ENCODE measurements around the gene CCDC70.

The CCDC70 gene

DNA sequence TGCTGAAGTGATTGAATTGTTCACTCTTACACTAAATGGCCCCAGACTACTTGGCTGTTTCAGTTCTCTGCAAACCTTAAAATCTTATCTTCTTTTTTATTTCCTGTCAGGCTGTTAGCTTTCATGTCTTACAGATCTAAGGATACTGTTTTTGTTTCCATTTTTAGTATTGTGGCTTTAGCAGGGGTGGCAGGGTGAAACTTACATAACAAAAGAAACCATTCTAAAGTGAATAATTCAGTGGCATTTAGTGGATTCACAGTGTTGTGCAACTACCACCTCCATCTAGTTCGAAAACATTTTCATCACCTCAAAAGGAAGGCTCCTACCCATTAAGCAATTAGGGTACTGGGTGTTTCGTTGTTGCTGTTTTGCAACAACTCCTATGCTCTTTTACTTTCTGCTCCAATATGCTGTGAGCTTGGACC lies 36.6 kb upstream of the CCDC70 start:
- DNase-seq (ENCODE audit: extremely low read depth, low read depth) = no peak
- TF ChIP-seq, protein P1, sequence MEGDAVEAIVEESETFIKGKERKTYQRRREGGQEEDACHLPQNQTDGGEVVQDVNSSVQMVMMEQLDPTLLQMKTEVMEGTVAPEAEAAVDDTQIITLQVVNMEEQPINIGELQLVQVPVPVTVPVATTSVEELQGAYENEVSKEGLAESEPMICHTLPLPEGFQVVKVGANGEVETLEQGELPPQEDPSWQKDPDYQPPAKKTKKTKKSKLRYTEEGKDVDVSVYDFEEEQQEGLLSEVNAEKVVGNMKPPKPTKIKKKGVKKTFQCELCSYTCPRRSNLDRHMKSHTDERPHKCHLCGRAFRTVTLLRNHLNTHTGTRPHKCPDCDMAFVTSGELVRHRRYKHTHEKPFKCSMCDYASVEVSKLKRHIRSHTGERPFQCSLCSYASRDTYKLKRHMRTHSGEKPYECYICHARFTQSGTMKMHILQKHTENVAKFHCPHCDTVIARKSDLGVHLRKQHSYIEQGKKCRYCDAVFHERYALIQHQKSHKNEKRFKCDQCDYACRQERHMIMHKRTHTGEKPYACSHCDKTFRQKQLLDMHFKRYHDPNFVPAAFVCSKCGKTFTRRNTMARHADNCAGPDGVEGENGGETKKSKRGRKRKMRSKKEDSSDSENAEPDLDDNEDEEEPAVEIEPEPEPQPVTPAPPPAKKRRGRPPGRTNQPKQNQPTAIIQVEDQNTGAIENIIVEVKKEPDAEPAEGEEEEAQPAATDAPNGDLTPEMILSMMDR (IDR thresholded peaks at IDR 0.05; ENCODE audit: low read depth, low read length) = no peak

DNA sequence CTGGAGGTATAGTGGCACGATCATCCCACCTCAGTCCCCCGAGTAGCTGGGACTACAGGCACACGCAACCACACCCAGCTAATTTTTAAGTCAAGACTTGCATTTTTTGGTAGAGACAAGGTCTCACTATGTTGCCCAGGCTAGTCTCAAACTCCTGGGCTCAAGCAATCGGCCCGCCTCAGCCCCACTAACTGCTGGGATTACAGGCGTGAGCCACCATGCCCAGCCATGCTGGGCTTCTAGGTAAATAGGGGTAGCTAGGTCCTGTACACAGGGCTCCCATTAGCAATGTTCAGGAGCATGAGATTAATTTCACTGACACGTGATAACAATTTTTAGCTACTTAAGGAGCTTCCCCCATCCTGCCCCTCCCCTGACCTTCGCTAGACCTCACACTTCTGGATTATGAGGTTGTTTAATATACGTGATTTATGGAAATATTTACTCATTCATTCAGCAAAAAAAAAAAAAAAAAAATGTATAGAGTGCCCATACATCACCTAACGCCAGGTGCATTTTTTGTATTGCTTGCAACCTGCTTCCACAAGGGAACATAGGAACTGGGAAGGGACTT lies 36.0 kb upstream of the CCDC70 start:
- TF ChIP-seq, protein P1 (IDR thresholded peaks at IDR 0.05; ENCODE audit: low read depth, low read length) = no peak
- no peak for DNase-seq (ENCODE audit: extremely low read depth, low read depth)

DNA sequence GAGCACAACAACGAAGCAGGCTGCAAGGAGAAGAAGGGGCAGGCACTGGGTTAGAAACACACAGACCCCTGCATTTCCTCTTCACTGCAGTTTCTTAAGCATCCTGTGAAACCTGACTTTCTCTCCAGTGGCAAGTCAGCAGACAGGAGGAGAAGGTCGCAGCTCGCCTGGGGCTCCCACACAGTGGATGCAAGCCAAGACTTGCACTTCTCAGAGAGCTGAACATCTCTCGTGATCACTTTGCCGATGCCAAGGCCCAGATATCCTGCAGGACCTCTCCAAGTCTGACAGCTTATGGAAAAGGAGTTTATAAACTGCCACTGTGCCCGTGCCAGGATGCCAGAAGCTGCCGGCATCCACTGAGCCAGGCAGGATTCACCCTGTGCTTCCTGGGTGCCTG lies 35.2 kb upstream of the CCDC70 start:
- DNase-seq (ENCODE audit: extremely low read depth, low read depth) = no peak
- TF ChIP-seq, protein P1 (IDR thresholded peaks at IDR 0.05; ENCODE audit: low read depth, low read length) = no peak

DNA sequence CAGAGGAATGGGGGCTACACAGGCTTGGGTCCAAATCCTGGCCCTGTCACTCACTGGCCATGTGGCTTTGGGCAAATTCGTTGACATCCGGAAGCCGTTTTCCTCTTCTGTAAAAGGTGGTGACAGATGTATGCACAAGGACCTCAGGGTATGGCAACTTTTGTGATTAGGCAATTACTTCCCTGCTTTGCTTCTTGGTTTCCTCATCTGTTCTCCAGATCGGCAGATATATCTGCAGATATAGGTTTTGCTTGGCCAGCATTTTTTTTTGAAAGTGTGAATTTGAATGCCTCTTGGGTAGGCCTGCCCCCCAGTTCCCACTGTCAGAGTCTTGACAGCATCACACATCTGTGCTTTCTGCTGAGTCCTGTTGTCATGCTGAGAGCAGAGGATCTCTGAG lies 34.5 kb upstream of the CCDC70 start:
- no peak for DNase-seq (ENCODE audit: extremely low read depth, low read depth)
- TF ChIP-seq, protein P1 (IDR thresholded peaks at IDR 0.05; ENCODE audit: low read depth, low read length) = no peak

DNA sequence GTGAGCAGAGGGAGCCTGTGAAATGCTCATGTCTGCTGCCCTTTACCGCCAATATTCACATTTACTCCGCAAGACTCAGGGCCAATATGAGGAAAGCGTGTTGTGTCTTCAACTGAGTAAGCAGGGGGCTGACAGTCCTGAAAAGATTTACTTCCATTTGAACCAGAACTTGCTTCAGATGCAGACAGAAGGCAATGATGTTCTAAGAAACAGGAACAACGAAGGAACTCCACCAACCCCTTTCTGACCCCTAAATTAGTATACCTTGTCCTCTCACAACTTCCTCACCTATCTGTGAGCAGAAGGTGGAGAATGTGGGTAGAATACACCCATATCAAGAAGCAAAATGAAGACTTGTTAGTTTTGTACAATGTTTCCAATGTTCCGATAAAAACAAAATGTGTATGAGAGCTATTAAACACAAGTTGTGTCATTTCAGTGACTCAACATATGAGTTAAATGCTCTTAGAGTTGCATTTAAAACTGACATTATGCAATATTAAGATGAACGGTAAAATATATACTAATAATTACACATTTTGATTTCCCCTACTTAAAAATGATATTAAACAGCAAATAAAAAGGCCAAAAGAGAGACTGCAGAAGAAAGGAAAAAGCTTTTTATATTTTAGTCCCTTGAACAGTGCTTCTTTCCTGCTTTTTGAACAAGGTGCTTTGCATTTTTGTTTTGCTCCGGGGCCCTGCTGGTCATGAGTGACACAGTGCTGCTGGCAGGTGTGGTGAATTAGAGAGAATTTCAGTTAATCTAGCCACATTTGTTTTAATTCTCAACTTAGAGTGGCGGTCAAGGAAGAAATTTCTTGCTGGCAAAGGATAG lies 32.8 kb upstream of the CCDC70 start:
- TF ChIP-seq, protein P1 (IDR thresholded peaks at IDR 0.05; ENCODE audit: low read depth, low read length) = no peak

DNA sequence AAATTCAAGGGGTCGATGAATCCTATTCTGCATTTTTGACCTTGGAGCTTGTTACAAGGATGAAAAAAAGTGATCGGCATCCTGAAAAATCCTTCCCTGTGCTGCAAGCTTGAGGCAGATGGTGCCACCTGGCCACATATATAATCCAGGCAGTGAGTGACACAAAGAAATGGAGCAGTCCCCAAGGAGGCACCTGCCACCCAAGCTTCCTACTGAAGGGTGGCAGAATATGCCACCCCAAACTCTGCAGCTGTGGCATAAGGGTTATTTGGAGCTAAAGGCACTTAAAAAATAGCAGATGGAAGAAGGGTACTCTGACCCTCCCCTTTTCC lies 32.2 kb upstream of the CCDC70 start:
- TF ChIP-seq, protein P1 (IDR thresholded peaks at IDR 0.05; ENCODE audit: low read depth, low read length) = no peak
- no peak for DNase-seq (ENCODE audit: extremely low read depth, low read depth)

More for the DNA sequence above, 32.8 kb upstream of the CCDC70 start:
- no peak for DNase-seq (ENCODE audit: extremely low read depth, low read depth)

DNA sequence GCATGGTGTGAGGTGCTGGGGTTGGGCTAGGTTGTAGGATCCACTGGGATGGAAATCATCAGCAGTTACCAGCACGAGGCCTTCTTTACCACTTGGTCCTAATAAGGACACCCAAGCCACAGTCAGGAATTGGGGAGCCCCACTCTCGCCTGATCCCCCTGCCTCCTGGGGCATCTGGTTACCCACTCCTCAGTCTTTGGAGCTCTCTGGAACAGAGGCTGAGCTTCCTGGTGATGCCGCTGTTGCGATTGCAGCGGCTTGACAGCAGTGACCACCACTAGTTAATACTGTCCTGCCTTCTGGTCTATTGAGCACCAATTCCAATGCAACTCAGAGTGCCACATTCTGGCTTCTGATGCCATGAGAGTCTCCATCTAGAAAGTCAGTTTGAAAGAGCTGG lies 30.2 kb upstream of the CCDC70 start:
- TF ChIP-seq, protein P1 (IDR thresholded peaks at IDR 0.05; ENCODE audit: low read depth, low read length) = no peak
- DNase-seq (ENCODE audit: extremely low read depth, low read depth) = no peak

All from AG09319 (cell line).